CD4-positive, alpha-beta T cell treated with Interleukin-6 at 100 ng/mL for 8 hours (primary cell): Measurements from ENCODE around the gene PPP1R18.
"Not testable (repeated sequence)": the region's sequence is repeated elsewhere in the genome, so short reads cannot be mapped to it uniquely, and the experiment has no call there.

Source experiments
- DNase-seq: peaks from one replicate; pipeline ENCODE4 v3.0.0-alpha.2; 2020; ENCODE audit warnings: mixed read lengths, low spot score

Gene PPP1R18

GRCh38 chr6:30719791-30720737 lies 33.6 kb upstream of the PPP1R18 start, which contains the start of gene TUBB:
TSS of gene TUBB (plus strand) at chr6:30720352. CDS start at chr6:30720507, 155 bp downstream.
- DNase-seq, result peak; percentile 96

GRCh38 chr6:30719356-30719755 lies 32.9 kb upstream of the PPP1R18 start:
- no peak for DNase-seq

GRCh38 chr6:30717845-30718720 lies 31.6 kb upstream of the PPP1R18 start:
- DNase-seq, result not testable (repeated sequence)

- peak; percentile 100 for DNase-seq
Observed at GRCh38 chr6:30717129-30717844, 30.8 kb upstream of the PPP1R18 start, which contains the start of gene MDC1. TSS of gene MDC1 (minus strand) at chr6:30717281. CDS start at chr6:30715175, 2,106 bp downstream.

- no peak for DNase-seq
Observed at GRCh38 chr6:30716879-30717128, 30.4 kb upstream of the PPP1R18 start.

- no peak for DNase-seq
Observed at GRCh38 chr6:30714263-30714662, 27.8 kb upstream of the PPP1R18 start.

DNA sequence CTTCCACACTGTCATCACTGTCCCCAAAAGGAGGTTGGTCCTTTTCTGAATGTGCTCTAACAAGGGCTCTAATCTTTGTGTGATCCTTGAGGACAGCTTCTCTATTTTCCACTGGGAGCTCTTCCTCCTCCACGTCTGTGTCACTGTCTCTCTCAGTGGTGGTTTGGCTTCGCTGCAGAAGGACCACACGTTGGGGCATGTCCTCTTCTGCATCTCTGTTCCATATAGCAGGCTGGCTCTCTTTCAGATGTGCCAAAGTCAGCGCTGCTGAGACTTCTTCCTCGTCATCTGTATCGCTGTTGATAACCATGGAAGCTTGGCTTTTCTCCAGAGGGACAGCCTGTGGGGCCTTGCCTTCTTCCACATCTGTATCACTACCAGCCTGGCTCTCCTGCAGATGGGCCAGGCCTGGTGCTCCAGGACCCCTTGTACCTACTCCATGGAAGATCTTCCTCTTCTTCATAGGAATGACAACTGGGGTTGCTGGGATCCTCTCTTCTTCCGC lies 26.0 kb upstream of the PPP1R18 start:
- DNase-seq, result no peak

DNA sequence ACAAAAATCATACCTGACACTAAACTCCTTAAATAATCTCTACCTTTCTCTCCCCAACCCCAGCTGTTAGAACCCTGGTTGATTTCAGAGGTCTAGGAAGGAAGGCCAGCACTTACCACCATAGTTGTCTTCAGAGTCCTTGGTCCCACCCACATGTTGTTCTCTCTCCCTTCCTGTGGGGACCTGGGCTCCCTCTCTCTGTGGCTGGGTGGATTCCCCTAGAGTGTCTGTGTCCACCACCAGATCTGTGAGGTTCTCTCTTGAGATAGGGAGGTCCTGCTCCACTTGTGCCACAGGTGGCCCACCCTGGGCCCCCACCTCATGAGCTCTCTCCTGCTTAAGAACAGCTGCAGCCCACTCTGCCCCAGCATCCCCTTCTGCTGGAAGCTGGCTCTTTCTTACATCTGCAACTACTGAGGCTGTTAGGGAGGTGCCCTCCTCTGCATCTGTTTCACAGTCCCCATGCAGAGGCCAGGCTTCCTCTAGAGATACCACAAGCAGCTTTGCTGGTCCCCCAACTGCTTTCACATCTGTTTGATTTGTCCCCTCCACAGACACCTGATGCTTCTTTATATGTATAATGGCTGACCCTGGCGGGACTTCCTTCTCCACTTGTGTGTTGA lies 25.4 kb upstream of the PPP1R18 start:
- no peak for DNase-seq

- DNase-seq, result no peak
Observed at GRCh38 chr6:30709101-30709868, 22.8 kb upstream of the PPP1R18 start.

GRCh38 chr6:30707281-30707850 lies 20.9 kb upstream of the PPP1R18 start:
- no peak for DNase-seq

DNA sequence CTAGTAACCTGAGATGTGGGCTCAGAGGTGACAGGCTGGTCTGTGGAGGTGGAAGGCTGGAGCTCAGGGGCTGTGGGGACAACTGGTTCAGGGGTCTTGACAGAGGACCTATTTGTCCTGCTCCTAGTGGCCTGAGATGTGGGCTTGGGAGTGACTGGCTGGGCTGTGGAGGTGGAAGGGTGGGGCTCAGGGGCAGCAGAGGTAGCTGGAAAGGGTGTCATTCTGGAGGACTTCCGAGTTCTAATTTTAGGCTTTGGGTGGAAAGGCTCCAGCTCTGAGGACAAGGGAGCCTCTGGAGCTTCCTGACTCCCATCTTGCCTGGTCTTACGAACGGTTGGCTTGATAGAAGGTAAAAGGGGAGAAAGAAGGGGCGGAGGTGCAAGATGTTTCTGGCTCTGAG lies 19.2 kb upstream of the PPP1R18 start:
- no peak for DNase-seq

DNA sequence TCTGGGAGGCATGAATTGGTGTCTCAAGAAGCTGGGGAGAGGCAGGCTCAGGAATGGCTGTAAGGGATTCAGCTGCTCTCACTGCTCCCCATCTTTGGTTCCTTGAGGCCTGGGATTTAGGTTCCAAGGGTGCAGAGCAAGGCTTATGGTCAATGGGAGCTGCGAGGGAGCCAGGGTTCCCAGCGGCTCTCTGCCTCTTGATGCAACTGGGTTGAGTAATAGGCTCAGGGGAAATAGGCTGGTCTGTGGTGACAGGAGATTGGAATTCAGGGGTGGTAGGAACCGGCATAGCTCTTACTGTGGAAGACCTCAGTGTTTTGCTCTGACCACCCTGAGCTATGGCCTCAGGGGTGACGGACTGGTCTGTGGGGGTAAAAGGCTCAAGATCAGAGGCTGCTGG lies 17.4 kb upstream of the PPP1R18 start:
- no peak for DNase-seq

DNA sequence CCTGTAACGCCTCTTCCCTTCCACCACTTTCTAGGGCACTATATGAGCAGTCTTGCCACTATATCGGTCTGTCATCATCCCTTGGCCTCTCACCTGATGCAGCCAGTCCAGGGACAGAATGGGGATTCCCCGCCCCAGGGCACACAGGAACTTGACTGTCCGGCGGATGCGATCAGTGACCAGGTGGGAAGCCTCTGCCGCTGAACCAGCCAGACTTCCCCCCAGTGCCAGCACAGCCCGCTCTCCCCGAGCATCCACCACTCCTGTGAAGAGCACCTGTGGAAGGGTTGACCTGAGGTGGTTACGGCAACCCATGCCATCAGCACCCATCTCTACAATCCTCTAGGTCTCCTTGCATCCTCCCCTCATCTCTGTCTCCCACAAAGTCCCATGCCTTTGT lies 16.6 kb upstream of the PPP1R18 start:
- no peak for DNase-seq

GRCh38 chr6:30700340-30700739 lies 13.9 kb upstream of the PPP1R18 start:
- DNase-seq, result no peak

- DNase-seq, result no peak
Observed at GRCh38 chr6:30696432-30696831, 10.0 kb upstream of the PPP1R18 start.

DNA sequence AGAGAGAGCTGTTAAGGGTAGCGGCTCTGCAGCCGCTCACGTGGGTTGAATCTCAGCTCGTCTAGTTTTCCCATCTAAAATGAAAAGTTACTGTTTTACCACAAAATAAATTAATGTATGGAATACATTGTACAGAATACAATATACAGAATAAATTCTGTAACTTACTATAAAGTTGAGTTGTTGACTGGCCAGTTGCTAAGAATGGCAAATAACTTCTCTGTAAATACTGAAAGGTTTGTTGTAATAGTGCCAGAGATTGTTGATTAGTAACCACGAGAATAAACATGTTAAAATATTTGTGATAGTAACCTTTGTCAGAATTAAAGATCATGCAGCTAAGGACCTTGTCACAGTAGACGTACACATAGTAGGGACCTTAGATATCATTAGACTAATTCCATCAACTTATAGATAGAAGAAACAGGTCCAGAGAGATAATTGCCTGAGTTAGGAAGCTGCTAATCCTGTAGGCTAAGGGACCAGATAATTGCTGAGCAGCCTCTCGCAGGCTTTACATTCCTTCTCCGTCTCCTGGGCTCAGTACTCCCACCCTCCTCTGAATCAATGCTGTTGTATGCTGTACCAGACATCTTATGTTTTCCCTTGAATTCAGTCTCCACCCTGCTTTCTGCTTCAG lies 4.9 kb upstream of the PPP1R18 start:
- DNase-seq, result no peak

DNA sequence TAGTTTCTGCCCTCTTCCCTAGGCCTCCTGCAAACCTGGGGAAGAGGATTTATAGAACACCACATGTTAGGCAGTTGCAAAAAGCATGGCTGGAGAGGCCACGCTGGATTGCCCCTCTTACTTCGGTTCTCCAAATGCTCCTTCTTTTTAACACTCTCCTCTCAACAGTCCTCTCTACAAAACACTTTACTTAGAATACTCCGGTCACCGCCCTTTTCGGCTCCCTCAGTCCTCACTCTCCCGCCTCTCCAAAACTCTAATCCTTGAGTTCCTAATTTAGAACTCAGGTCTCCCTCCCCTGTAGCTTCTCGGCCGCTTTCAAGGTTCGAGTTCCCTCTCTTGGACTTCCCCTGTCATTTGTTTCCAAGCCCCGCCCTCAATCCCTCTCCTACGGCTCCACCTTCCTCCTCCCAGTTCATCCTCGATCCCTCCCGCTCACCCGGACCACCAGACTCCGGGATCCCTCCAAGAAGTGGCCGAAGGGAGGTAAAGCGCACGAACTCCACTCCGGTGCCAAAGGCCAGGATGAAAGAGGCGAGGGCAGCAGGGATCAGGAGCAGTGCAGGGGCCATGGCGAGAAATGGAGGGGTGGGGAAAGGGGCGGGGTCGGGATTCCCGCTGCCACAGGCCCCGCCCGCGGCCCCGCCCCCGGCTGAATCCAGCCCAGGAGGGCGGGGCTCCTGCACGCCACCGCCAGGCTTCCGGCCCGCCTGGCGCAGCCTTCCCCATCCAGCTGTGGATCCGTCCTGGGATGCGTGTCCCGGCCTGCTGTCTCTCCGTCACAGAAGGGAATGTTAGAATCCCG lies 4.2 kb upstream of the PPP1R18 start, which contains the start of gene NRM:
Gene NRM, minus strand, starts transcription at position 582 of the 805 bp plus-strand sequence. Its CDS starts 10 bp downstream, at position 572.
- peak; percentile 66 for DNase-seq

DNA sequence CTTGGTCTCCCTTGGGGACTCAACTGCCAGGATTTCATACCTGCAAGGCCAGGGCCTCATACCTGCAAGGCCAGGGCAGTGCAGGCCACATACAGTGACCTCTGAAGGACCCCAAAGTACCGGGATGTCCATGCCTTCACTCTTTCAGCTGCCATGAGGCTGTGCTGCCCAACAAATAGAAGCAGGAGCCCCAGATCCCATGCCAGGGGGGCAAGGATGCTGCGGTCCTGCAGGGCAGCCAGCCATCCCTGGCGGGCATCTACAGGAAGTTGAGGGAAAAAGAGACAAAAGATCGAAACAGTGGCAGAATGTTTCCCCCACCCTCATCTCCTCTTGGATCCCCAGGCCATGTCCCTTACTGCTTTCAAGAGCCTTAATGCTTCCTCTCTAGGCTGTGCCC lies 3.5 kb upstream of the PPP1R18 start:
- DNase-seq, result no peak
